Activated CD4-positive, alpha-beta T cell treated with anti-CD3 and anti-CD28 coated beads for 1 hour (primary cell): ENCODE results near the gene EPB42.
"Not testable (repeated sequence)": the region's sequence is repeated elsewhere in the genome, so short reads cannot be mapped to it uniquely, and the experiment has no call there.

Experiments
- DNase-seq: peaks from one replicate; pipeline ENCODE4 v3.0.0-alpha.2; 2020

The EPB42 gene

DNA sequence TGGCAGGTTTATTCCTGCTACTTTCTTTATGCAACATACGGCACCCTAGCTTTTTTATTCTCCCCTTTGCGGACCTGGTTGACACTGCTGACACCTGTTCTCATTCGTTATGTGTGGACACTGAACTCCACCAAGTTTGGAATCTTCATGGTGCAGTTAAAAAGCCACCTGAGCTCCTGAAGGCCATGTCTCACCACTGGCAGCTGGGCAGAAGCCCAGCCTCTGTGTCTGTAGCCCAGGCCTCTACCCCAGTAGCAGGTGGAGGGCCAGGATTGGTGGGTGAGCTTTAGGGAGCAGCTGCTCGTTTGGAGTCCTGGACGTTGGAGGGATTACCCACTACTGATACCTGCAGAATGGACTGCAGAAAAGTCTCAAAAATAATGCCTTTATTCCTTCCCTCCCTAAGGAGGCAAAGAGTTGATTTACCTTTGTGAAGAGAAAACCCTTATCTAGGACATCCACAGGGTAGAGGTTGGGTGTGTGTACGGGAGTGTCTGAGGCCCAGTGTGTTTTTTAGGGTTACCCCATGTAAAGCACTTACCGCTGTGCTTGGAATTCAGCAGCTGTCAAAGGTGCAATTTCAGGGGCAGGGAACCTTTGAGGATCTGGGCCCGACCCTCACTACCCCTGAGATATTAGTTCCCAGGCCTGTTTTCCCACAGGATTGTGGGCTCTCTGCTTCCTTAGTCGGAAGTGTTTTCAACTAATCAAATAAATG is 36.3 kb downstream of the EPB42 start:
- no peak for DNase-seq

GRCh38 chr15:43183270-43183669 is 37.5 kb downstream of the EPB42 start:
- no peak for DNase-seq

DNA sequence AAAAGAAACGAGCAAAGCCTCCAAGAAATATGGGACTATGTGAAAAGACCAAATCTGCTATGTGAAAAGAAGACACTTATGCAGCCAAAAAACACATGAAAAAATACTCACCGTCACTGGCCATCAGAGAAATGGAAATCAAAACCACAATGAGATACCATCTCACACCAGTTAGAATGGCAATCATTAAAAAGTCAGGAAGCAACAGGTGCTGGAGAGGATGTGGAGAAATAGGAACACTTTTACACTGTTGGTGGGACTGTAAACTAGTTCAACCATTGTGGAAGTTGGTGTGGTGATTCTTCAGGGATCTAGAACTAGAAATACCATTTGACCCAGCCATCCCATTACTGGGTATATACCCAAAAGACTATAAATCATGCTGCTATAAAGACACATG is 43.7 kb downstream of the EPB42 start:
- not testable (repeated sequence) for DNase-seq

- DNase-seq, result not testable (repeated sequence)
Measured at GRCh38 chr15:43175656-43176309, 45.0 kb downstream of the EPB42 start.

DNA sequence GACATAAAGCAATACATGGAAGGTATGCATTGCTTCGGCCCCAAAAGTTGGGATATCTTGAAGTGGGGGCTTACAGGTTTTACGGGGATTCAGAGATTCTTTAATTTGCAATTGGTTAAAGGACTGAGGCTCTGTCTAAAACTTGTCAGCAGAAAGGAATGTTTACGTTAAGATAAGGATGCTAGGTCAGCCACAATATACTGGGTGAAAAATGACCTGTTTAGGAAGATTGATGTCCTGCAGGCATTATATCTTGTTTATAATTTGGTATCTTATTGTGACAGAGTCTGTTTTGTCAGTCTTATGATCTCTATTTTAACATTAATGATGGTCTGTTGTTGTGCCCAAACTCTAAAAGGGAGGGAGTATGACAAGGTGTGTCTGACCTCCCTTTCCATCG is 50.9 kb downstream of the EPB42 start:
- no peak for DNase-seq

GRCh38 chr15:43168192-43169107 is 52.4 kb downstream of the EPB42 start:
- DNase-seq, result no peak

GRCh38 chr15:43167261-43167660 is 53.6 kb downstream of the EPB42 start:
- not testable (repeated sequence) for DNase-seq

- no peak for DNase-seq
Measured at GRCh38 chr15:43165801-43166325, 55.0 kb downstream of the EPB42 start.

GRCh38 chr15:43153269-43153668 is 67.5 kb downstream of the EPB42 start:
- no peak for DNase-seq

DNA sequence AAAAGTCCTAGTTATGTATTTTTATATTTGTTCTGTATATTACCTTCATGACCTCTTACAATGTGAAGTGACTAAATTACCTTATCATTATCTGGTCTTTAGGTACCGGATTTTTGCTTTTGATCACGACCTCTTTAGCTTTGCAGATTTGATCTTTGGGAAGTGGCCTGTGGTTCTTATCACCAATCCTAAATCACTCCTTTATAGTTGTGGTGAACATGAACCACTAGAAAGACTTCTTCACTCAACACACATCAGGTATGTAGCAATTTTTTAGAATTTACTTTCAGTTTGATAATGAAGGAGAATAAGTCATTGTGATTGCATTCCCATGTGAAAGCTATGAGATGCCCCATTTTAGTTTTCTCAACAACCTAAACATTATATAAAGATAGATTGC is 69.1 kb downstream of the EPB42 start:
- DNase-seq, result no peak

DNA sequence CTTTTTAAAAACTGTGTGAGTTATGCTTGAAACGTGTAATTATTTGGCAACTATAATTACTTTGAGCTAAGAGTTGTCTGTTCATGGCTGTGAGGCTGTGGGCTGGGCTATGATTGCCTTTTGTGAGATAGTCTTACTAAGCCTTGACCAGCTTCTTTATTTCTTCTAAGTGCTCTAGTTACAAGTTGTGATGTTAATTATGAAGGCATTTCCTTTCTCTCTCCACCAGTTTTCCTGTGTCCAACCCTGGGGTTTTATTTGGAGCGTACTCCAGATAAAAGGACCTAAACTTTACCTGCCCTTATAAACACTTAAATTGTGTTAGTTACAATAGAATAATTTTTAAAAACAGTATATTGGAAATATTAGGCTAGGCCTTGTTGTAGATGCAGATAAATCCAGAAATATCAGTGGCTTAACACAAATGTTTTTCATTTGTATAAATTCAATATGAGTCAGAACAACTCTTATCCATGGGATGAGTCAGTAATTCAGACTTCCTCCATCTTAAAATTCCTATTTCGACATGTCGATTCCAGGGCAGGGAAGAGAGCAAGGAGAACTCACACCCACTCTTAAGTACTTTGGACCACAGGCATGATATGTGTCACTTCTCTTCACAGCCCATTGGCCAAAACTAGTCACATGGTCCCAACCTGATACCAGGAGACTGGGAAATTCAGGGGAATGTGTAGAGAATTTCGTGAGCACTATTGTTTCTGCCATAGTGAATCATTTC is 70.5 kb downstream of the EPB42 start:
- no peak for DNase-seq
